GM23248 (cell line): Measurements from ENCODE around the gene TNNI2. TPM values are rescaled to one million over a fixed set of nuclear protein-coding genes. Genes with fewer than 3 reads are reported as not detected.

Experiments used
- DNase-seq: peaks from one replicate; pipeline ENCODE4 v3.0.0-alpha.2; 2015
- H2AFZ ChIP-seq: fragments of 200-600 bp; sonication (generic); 2 replicates; pipeline ENCODE4 v1.6.1; 2016; ENCODE audit warnings: antibody characterized with exemption
- H3F3A ChIP-seq: fragments of 200-600 bp; sonication (generic); 2 replicates; pipeline ENCODE4 v1.6.1; 2016; ENCODE audit warnings: mild to moderate bottlenecking, antibody characterized with exemption, mixed run types; ENCODE audit not compliant: insufficient read depth
- H3K27ac ChIP-seq: fragments of 200-600 bp; sonication (generic); 2 replicates; pipeline ENCODE4 v1.5.1; 2016; ENCODE audit warnings: mild to moderate bottlenecking
- H3K27me3 ChIP-seq: fragments of 200-600 bp; sonication (generic); replicated peaks from 2 replicates; pipeline ENCODE4 v1.6.1; 2016; ENCODE audit warnings: mild to moderate bottlenecking; ENCODE audit not compliant: insufficient read depth
- H3K36me3 ChIP-seq: fragments of 200-600 bp; sonication (generic); 2 replicates; pipeline ENCODE4 v1.6.1; 2016; ENCODE audit warnings: low read depth, mild to moderate bottlenecking
- H3K4me1 ChIP-seq: fragments of 200-600 bp; sonication (generic); 2 replicates; pipeline ENCODE4 v1.6.1; 2016; ENCODE audit warnings: mild to moderate bottlenecking; ENCODE audit not compliant: insufficient read depth
- H3K4me2 ChIP-seq: fragments of 200-600 bp; sonication (generic); one replicate; pipeline ENCODE4 v1.6.1; 2016; ENCODE audit warnings: mild to moderate bottlenecking; ENCODE audit not compliant: unreplicated experiment
- H3K4me3 ChIP-seq: fragments of 200-600 bp; sonication (generic); 2 replicates; pipeline ENCODE4 v1.5.1; 2016; ENCODE audit warnings: mild to moderate bottlenecking
- H3K79me2 ChIP-seq: fragments of 200-600 bp; sonication (generic); 2 replicates; pipeline ENCODE4 v1.6.1; 2016; ENCODE audit warnings: mild to moderate bottlenecking; ENCODE audit not compliant: insufficient read depth
- H3K9ac ChIP-seq: fragments of 200-600 bp; sonication (generic); 2 replicates; pipeline ENCODE4 v1.6.1; 2016; ENCODE audit warnings: mild to moderate bottlenecking
- H3K9me2 ChIP-seq: fragments of 200-600 bp; sonication (generic); 2 replicates; pipeline ENCODE4 v1.6.1; 2016; ENCODE audit warnings: mixed run types, mild to moderate bottlenecking, moderate library complexity; ENCODE audit not compliant: insufficient read depth
- H3K9me3 ChIP-seq: fragments of 200-600 bp; sonication (generic); one replicate; pipeline ENCODE4 v1.6.1; 2017; ENCODE audit warnings: low read depth
- H4K20me1 ChIP-seq: fragments of 200-600 bp; sonication (generic); 2 replicates; pipeline ENCODE4 v1.6.0; 2016; ENCODE audit not compliant: insufficient read depth
- EZH2 ChIP-seq: fragments of 200-600 bp; sonication (generic); IDR thresholded peaks from 2 replicates; pipeline ENCODE4 v1.6.1; 2018; ENCODE audit warnings: antibody characterized with exemption, mild to moderate bottlenecking; ENCODE audit not compliant: insufficient read depth, poor library complexity, severe bottlenecking
- EZH2phosphoT487 ChIP-seq: fragments of 200-600 bp; sonication (generic); IDR thresholded peaks from 2 replicates; pipeline ENCODE4 v1.6.1; 2018; ENCODE audit warnings: antibody characterized with exemption, moderate library complexity, mild to moderate bottlenecking, low read depth; ENCODE audit not compliant: insufficient read depth
- WGBS, 2 experiments: methylation state at CpG; one replicate each; pipeline ENCODE4 v1.1.6; 2015 to 2017; ENCODE audit warnings: low lambda C conversion rate in 2 of 2, low coverage in 1 of 2; ENCODE audit errors: missing lambda C conversion rate in 2 of 2; 5-methylcytosine and 5-hydroxymethylcytosine counted together
- in situ Hi-C: fragments of 300-500 bp; cut with MboI; formaldehyde crosslinking; loops from 2 replicates; pipeline ENCODE4 v1.15.0; 2020
- polyA plus RNA-seq: library from polyadenylated mRNA; unstranded; fragments of >200 nt; fragmentation: Nextera tagmentation; extraction: Ambion mirVana; gene quantifications from 2 replicates; pipeline ENCODE4 v1.2.1, GENCODE V29; 2016
- total RNA-seq: library from RNA; depleted of rRNA; stranded (reverse); fragments of >200 nt; shearing (Covaris generic); gene quantifications from 2 replicates; pipeline ENCODE4 v1.2.3, GENCODE V29; 2014

TNNI2 gene
- total and polyA plus RNA-seq, 2 experiments from 2014 or later, result not detected

GRCh38 chr11:1859004-1859403, 20.2 kb downstream of the TNNI2 start:
- Histone ChIP-seq H3K4me3 (no peak overlapping the region), H3K36me3 (no peaks in the 10 kb centered on the region), H3K79me2 (no peaks in the 10 kb centered on the region), H3K4me2 (no peak overlapping the region), H2AFZ (no peak overlapping the region), H3K4me1 (peaks cover 9% of the 10 kb centered on the region), H3K9me3 (no peaks in the 10 kb centered on the region), H3F3A (no peaks in the 10 kb centered on the region), H3K9ac (no peak overlapping the region), H3K27me3 (peaks cover 4% of the 10 kb centered on the region; the same call in 1 of the 2 replicates), H4K20me1 (no peaks in the 10 kb centered on the region), H3K9me2 (no peaks in the 10 kb centered on the region), H3K27ac (no peak overlapping the region)
- WGBS, 2 experiments, result 69 to 75% methylated on average over 4 of the region's 4 CpGs
- in situ Hi-C loops, result loop anchor here (25.0 kb wide), 1 partner anchor 303 kb away; the partner anchor contains the start of genes INS and TH
- no peak for TF ChIP-seq EZH2
- no peak for TF ChIP-seq EZH2phosphoT487
- no peak for DNase-seq

GRCh38 chr11:1860108-1860507, 21.3 kb downstream of the TNNI2 start:
- 65 to 68% methylated on average over 1 of the region's 1 CpG for WGBS, 2 experiments
- Histone ChIP-seq H4K20me1 (no peaks in the 10 kb centered on the region), H3K4me1 (peaks cover 15% of the 10 kb centered on the region), H3K4me3 (no peak overlapping the region), H3K27ac (no peak overlapping the region), H3K79me2 (no peaks in the 10 kb centered on the region), H3K9ac (no peak overlapping the region), H3K9me2 (no peaks in the 10 kb centered on the region), H2AFZ (no peak overlapping the region), H3K4me2 (no peak overlapping the region), H3F3A (no peaks in the 10 kb centered on the region), H3K27me3 (peaks cover 4% of the 10 kb centered on the region; the same call in 1 of the 2 replicates), H3K9me3 (no peaks in the 10 kb centered on the region), H3K36me3 (no peaks in the 10 kb centered on the region)
- TF ChIP-seq EZH2phosphoT487, result no peak
- TF ChIP-seq EZH2, result no peak
- in situ Hi-C loops, result loop anchor here (25.0 kb wide), 1 partner anchor 302 kb away; the partner anchor contains the start of genes INS and TH
- DNase-seq, result no peak

- H3K9ac ChIP-seq, result no peak overlapping the region
- no peaks in the 10 kb centered on the region for H3K9me3 ChIP-seq
- H3K79me2 ChIP-seq, result no peaks in the 10 kb centered on the region
- DNase-seq, result no peak
- TF ChIP-seq EZH2phosphoT487, result no peak
- peaks cover 15% of the 10 kb centered on the region for H3K4me1 ChIP-seq
- H3K9me2 ChIP-seq, result no peaks in the 10 kb centered on the region
- H3K27ac ChIP-seq, result no peak overlapping the region
- no peaks in the 10 kb centered on the region for H3F3A ChIP-seq
- WGBS, 2 experiments, result 95 to 97% methylated on average over 3 to 4 of the region's 4 CpGs
- no peak overlapping the region for H3K4me3 ChIP-seq
- no peak overlapping the region for H2AFZ ChIP-seq
- no peaks in the 10 kb centered on the region for H4K20me1 ChIP-seq
- in situ Hi-C loops, result loop anchor here (25.0 kb wide), 1 partner anchor 301 kb away; the partner anchor contains the start of genes INS and TH
- no peaks in the 10 kb centered on the region for H3K36me3 ChIP-seq
- no peak overlapping the region for H3K4me2 ChIP-seq
- H3K27me3 ChIP-seq, result peaks cover 4% of the 10 kb centered on the region; the same call in 1 of the 2 replicates
Observed at GRCh38 chr11:1861435-1862411, 22.9 kb downstream of the TNNI2 start.

- Histone ChIP-seq H3K27me3 (peaks cover 4% of the 10 kb centered on the region; the same call in 1 of the 2 replicates), H3K9me3 (no peaks in the 10 kb centered on the region), H3K4me2 (no peak overlapping the region), H3F3A (no peaks in the 10 kb centered on the region), H3K4me1 (peaks cover 15% of the 10 kb centered on the region), H3K36me3 (no peaks in the 10 kb centered on the region), H3K27ac (no peak overlapping the region; the same call in 1 of the 2 replicates), H3K79me2 (no peaks in the 10 kb centered on the region), H3K9me2 (no peaks in the 10 kb centered on the region), H2AFZ (no peak overlapping the region), H4K20me1 (no peaks in the 10 kb centered on the region), H3K9ac (no peak overlapping the region), H3K4me3 (no peak overlapping the region)
- 48 to 64% methylated on average over 13 to 14 of the region's 14 CpGs for WGBS, 2 experiments
- DNase-seq, result peak; percentile 58
- in situ Hi-C loops, result loop anchor here (25.0 kb wide), 1 partner anchor 300 kb away; the partner anchor contains the start of genes INS and TH
- TF ChIP-seq EZH2, result no peak
Observed at GRCh38 chr11:1862588-1863351, 24.0 kb downstream of the TNNI2 start.
